Body of pancreas (tissue), 4 donors: Measurements from ENCODE around the gene S1PR1.

Experiments used
- CTCF ChIP-seq, 7 experiments: fragments of 450-650 bp in 4 of 7; fragments of 200-600 bp in 3 of 7; sonication (generic) in 3 of 7; IDR thresholded peaks; one replicate each; pipeline ENCODE4 v1.5.1; 2016 to 2019; ENCODE audit warnings: antibody characterized with exemption in 7 of 7
- POLR2A ChIP-seq, 3 donors: fragments of 450-650 bp; IDR thresholded peaks; one replicate each; pipeline ENCODE4 v1.6.1; 2016; ENCODE audit warnings: antibody characterized with exemption in 3 of 3, mild to moderate bottlenecking in 2 of 3

GRCh38 chr1:101219924-101220870, 16.6 kb upstream of the S1PR1 start:
- TF ChIP-seq CTCF (IDR thresholded peaks at IDR 0.05) (no peak), POLR2A (IDR thresholded peaks at IDR 0.05) (no peak)
